GM13976 (cell line): Measurements from ENCODE around the gene LRCH1.

Source experiments
- DNase-seq: peaks from one replicate; pipeline ENCODE4 v3.0.0; 2012; ENCODE audit warnings: low spot score
- in situ Hi-C: fragments of 300-500 bp; cut with MboI; formaldehyde crosslinking; loops from one replicate; pipeline ENCODE4 v1.12.0; 2022; ENCODE audit warnings: low sequenced_read_pairs, mixed read lengths, inconsistent platforms; ENCODE audit not compliant: unreplicated experiment
- TF ChIP-seq, protein P1 (sequence below): IDR thresholded peaks from 2 replicates; pipeline ENCODE4 v1.5.1; 2012; ENCODE audit warnings: borderline replicate concordance, mild to moderate bottlenecking; ENCODE audit not compliant: insufficient read depth; ENCODE audit errors: extremely low read depth, missing control alignments, control extremely low read depth

The LRCH1 gene

DNA sequence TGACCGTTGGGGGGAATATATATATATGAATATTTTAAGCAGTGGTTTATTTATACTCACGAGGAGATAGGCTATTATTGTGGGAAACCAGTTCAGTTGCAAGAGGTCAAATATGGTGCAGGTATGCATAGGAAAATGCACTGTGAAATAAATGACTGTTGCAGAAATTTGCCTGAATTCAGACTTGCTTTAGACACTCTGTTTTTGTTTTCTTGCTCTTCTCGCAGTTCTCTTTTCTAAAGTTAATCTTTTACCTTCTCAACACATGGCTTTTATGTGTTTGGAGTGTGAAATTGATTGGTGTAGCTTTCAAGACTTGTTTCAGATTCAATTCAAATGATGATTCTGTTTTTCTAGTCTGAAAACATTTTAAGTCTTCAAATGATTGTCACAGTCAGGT is 109.7 kb downstream of the LRCH1 start:
- TF ChIP-seq, protein P1, sequence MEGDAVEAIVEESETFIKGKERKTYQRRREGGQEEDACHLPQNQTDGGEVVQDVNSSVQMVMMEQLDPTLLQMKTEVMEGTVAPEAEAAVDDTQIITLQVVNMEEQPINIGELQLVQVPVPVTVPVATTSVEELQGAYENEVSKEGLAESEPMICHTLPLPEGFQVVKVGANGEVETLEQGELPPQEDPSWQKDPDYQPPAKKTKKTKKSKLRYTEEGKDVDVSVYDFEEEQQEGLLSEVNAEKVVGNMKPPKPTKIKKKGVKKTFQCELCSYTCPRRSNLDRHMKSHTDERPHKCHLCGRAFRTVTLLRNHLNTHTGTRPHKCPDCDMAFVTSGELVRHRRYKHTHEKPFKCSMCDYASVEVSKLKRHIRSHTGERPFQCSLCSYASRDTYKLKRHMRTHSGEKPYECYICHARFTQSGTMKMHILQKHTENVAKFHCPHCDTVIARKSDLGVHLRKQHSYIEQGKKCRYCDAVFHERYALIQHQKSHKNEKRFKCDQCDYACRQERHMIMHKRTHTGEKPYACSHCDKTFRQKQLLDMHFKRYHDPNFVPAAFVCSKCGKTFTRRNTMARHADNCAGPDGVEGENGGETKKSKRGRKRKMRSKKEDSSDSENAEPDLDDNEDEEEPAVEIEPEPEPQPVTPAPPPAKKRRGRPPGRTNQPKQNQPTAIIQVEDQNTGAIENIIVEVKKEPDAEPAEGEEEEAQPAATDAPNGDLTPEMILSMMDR: no peak
- DNase-seq: no peak
- in situ Hi-C loops: no loop called here

DNA sequence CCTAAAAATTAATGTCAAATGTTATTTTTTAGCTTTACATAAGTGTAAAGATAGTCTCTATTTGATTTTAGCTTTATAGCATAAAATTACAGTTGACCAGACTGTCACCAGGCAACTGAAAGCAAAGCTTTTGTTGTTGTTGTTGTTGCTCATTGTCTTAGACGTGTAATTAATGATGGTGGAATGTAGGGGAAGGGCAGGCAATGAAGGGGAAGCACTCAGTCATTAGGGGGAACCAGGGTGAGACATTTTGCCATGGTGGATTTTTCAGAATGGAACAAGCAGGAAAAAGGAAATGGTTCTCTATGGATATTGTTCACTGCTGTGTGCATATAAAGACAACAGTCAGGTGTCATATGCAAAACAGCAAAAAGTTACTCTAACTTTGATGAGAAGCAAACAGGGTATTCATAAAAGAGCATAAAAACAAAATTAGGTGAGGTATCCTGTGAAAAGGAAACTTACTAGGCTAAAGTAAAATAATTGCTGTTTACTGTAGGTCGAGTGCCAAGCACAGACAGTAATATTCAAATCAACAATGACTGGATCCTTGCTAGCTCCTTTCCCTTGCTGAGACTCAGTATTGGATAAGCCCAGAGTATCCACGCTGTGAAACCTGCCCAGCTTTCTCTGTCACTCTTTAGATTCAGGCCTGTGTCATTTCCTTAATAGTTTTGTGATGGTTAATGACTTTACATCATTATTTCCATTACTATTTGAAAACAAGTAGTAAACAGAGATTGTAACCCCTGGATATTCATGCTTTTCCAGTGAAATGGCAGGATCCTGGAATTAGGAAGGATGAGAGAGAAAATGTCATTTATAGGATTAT is 110.5 kb downstream of the LRCH1 start:
- TF ChIP-seq, protein P1: no peak
- DNase-seq: no peak
- in situ Hi-C loops: no loop called here

DNA sequence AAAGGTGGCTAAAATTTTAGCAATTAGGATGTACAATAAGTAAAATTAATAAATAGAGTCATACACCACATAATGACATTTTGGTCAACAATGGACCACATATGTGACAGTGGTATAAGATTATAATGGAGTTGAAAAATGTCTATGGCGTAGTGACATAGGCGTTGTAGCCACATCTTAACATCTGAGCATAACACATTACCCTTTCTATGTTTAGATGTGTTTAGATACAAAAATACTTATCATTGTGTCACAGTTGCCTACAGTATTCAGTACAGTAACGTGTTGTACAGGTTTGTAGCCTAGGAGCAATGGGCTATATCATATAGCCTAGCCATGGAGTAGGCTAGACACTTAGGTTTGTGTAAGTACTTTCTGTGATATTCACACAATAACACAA is 111.2 kb downstream of the LRCH1 start:
- no peak for DNase-seq
- TF ChIP-seq, protein P1: no peak
- in situ Hi-C loops: no loop called here

DNA sequence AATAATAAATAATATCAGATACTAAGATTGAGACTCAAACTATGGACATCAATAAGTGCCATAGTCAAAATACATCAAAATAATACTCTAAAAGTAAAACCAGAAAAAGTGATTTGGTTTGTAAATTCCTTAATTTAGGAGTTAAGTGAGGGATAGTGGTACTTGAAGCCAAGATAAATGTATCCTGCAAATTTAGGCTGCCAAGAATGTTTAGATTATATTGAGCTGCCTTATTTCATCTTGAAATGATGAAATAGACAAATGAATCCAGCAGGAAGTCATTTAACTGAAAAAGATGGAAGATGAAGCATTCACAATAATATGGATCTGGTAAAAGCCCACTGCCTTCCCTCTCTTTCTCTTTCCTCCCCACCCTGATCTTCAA is 112.3 kb downstream of the LRCH1 start:
- in situ Hi-C loops: no loop called here

DNA sequence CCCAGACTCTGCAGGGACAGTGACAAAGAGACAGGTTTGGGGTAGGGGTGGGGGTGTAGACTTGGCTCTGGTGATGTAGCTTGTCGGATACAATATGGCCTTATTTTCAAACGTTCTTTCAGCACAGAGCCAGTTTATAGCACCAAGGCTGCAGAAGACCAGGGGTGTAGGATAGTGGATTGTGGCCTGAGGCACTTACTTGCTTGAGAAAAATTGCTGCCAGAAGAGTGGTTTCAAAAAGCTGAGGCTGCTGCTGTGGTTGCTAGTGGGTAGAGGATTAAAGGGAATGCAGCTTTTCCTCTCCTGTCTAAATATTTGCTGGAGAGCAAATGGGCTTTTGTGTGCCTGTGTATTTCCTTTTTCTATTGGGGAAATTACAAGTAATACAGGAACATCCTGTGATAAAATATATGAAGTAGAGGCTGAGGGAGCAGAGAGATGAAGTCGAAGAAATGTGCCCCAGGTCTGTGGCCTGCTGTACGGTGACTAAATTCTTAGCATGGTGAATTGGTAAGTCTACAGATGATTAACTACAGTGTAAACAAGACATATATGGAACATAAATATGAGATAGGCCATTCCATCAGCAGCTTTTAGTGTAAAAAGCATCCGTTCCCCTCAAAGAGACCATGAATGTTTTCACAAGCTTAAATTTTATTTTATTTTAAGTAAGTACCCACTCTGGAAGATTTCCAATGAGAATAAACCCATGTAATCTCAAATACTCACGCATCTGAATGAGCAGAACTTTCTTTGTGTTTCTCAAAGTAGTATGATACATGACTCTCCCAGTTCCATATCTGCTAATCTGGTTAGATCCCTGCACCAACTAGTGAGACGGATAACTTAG is 112.9 kb downstream of the LRCH1 start:
- in situ Hi-C loops: no loop called here
- TF ChIP-seq, protein P1: no peak
- DNase-seq: no peak

More for the DNA sequence above, 112.3 kb downstream of the LRCH1 start:
- DNase-seq: no peak
- TF ChIP-seq, protein P1: no peak

DNA sequence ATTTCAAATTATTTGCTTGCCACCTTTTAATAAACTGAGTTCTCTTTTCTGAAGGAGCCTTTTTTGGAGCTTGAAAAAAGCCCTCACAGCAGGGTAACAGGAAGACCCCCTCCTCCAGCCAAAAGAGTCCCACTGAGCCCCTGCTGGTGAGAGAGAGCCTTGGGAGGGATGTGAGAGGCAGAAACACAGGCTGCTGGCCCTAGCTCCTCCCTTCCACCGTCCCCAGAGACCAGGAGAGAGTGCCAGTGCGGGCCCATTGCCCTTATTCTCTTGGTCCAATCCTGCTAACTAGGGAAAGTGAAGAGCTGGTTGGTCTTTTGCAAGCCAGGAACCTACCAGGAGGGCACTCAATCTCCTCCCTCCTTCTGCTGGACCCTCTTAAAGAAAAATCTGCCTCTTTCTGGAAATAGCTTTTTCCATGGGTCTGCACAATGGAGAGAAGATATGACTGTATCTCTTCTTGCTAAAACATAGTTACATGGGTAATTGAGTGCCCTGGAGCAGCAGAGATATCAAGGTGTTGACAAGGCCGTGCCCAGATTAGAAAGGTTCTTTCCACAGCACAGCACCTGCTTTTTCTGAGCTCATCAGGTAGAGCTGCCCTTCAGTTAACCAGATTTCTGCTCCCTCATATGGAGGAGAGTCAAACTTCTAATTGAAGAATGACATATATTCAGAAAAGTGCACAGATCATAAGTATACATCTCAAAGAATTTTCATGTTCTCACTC is 113.9 kb downstream of the LRCH1 start:
- DNase-seq: no peak
- in situ Hi-C loops: no loop called here
- TF ChIP-seq, protein P1: no peak
